Measurements from ENCODE around the gene ASB3.

Gene ASB3

GRCh38 chr2:53632126-53632460, 154.7 kb downstream of the ASB3 start:
- DNase-seq (ENCODE audit: low read depth, low spot score): no peak
- POLR2A ChIA-PET: no interaction called here
- no peak overlapping the region for H3K4me3 ChIP-seq (ENCODE audit: low read depth, low read length)
- TF ChIP-seq CTCF (IDR thresholded peaks at IDR 0.05; ENCODE audit: insufficient read depth, low read length, missing control alignments): no peak
- CTCF ChIA-PET: no interaction called here

GRCh38 chr2:53631313-53632125, 155.2 kb downstream of the ASB3 start:
- no peak for TF ChIP-seq CTCF (IDR thresholded peaks at IDR 0.05; ENCODE audit: insufficient read depth, low read length, missing control alignments)
- no peak for DNase-seq (ENCODE audit: low read depth, low spot score)
- H3K4me3 ChIP-seq (ENCODE audit: low read depth, low read length): no peak overlapping the region
- POLR2A ChIA-PET: no interaction called here
- CTCF ChIA-PET: interaction anchor here (1.2 kb wide), 1 partner anchor 9 kb away, joined by 3 read pairs; no protein-coding TSS in a partner anchor

- CTCF ChIA-PET: no interaction called here
- no peak overlapping the region for H3K4me3 ChIP-seq (ENCODE audit: low read depth, low read length)
- no peak for DNase-seq (ENCODE audit: low read depth, low spot score)
- no peak for TF ChIP-seq CTCF (IDR thresholded peaks at IDR 0.05; ENCODE audit: insufficient read depth, low read length, missing control alignments)
- POLR2A ChIA-PET: no interaction called here
Observed at GRCh38 chr2:53630026-53630606, 156.6 kb downstream of the ASB3 start.

- DNase-seq (ENCODE audit: low read depth, low spot score): no peak
- H3K4me3 ChIP-seq (ENCODE audit: low read depth, low read length): no peak overlapping the region
- ChIA-PET POLR2A (no interaction called here), CTCF (no interaction called here)
- no peak for TF ChIP-seq CTCF (IDR thresholded peaks at IDR 0.05; ENCODE audit: insufficient read depth, low read length, missing control alignments)
Observed at GRCh38 chr2:53629501-53629900, 157.3 kb downstream of the ASB3 start.

GRCh38 chr2:53629001-53629400, 157.8 kb downstream of the ASB3 start:
- POLR2A ChIA-PET: no interaction called here
- CTCF ChIA-PET: no interaction called here
- H3K4me3 ChIP-seq (ENCODE audit: low read depth, low read length): no peak overlapping the region
- DNase-seq (ENCODE audit: low read depth, low spot score): no peak
- no peak for TF ChIP-seq CTCF (IDR thresholded peaks at IDR 0.05; ENCODE audit: insufficient read depth, low read length, missing control alignments)

GRCh38 chr2:53622141-53622540, 164.6 kb downstream of the ASB3 start:
- no peak for TF ChIP-seq CTCF (IDR thresholded peaks at IDR 0.05; ENCODE audit: insufficient read depth, low read length, missing control alignments)
- H3K4me3 ChIP-seq (ENCODE audit: low read depth, low read length): no peak overlapping the region
- DNase-seq (ENCODE audit: low read depth, low spot score): no peak
- CTCF ChIA-PET: interaction anchor here (1.5 kb wide), 1 partner anchor 9 kb away, joined by 3 read pairs; no protein-coding TSS in a partner anchor
- POLR2A ChIA-PET: no interaction called here

All from AG04449 (cell line).